Mesendoderm (in vitro differentiated cells): ENCODE results near the gene LRCH1.

Experiments used
- DNase-seq: peaks from one replicate; pipeline ENCODE4 v3.0.0; 2013
- H2AK5ac ChIP-seq: 2 replicates; pipeline ENCODE4 v1.6.1; 2013; ENCODE audit warnings: low read length, inconsistent platforms
- H2BK120ac ChIP-seq: 2 replicates; pipeline ENCODE4 v1.6.1; 2013; ENCODE audit warnings: low read depth, mild to moderate bottlenecking, low read length, moderate library complexity, mixed read lengths
- H2BK15ac ChIP-seq: replicated peaks from 2 replicates; pipeline ENCODE4 v1.6.1; 2013; ENCODE audit warnings: low read depth, mild to moderate bottlenecking, moderate library complexity
- H2BK5ac ChIP-seq: 2 replicates; pipeline ENCODE4 v1.6.1; 2013; ENCODE audit warnings: low read length, inconsistent platforms
- H3K18ac ChIP-seq: 2 replicates; pipeline ENCODE4 v1.6.1; 2013; ENCODE audit warnings: mild to moderate bottlenecking, low read length, mixed read lengths
- H3K23ac ChIP-seq: one replicate; pipeline ENCODE4 v1.6.1; 2013; ENCODE audit warnings: low read length
- H3K27ac ChIP-seq: 2 replicates; pipeline ENCODE4 v1.5.1; 2013; ENCODE audit warnings: low read depth, mild to moderate bottlenecking, inconsistent platforms, low read length, moderate library complexity
- H3K27me3 ChIP-seq: 2 replicates; pipeline ENCODE4 v1.6.1; 2013; ENCODE audit warnings: low read length, control low read depth, mild to moderate bottlenecking, inconsistent platforms; ENCODE audit not compliant: insufficient read depth, poor library complexity
- H3K36me3 ChIP-seq: 2 replicates; pipeline ENCODE4 v1.6.1; 2013; ENCODE audit warnings: low read length, inconsistent platforms; ENCODE audit not compliant: control insufficient read depth, insufficient read depth
- H3K4ac ChIP-seq: one replicate; pipeline ENCODE4 v1.6.1; 2013; ENCODE audit warnings: low read depth, mild to moderate bottlenecking, low read length, moderate library complexity
- H3K4me1 ChIP-seq: 2 replicates; pipeline ENCODE4 v1.6.1; 2013; ENCODE audit warnings: low read depth, low read length, inconsistent platforms; ENCODE audit not compliant: control insufficient read depth
- H3K4me2 ChIP-seq: 2 replicates; pipeline ENCODE4 v1.6.1; 2013; ENCODE audit warnings: low read length
- H3K4me3 ChIP-seq: 2 replicates; pipeline ENCODE4 v1.5.1; 2013; ENCODE audit warnings: mild to moderate bottlenecking, low read length
- H3K56ac ChIP-seq: one replicate; pipeline ENCODE4 v1.6.1; 2013; ENCODE audit warnings: low read length
- H3K79me1 ChIP-seq: 2 replicates; pipeline ENCODE4 v1.6.1; 2013; ENCODE audit warnings: low read length, inconsistent platforms
- H3K79me2 ChIP-seq: 2 replicates; pipeline ENCODE4 v1.6.1; 2013; ENCODE audit warnings: mild to moderate bottlenecking, low read length; ENCODE audit not compliant: control insufficient read depth, insufficient read depth
- H3K9ac ChIP-seq: 2 replicates; pipeline ENCODE4 v1.6.1; 2013; ENCODE audit warnings: low read length, inconsistent platforms
- H4K5ac ChIP-seq: one replicate; pipeline ENCODE4 v1.6.1; 2013; ENCODE audit warnings: low read length
- H4K8ac ChIP-seq: one replicate; pipeline ENCODE4 v1.6.1; 2013; ENCODE audit warnings: low read depth, mild to moderate bottlenecking, control low read depth, low read length, moderate library complexity
- WGBS: extraction: QIAGEN DNeasy Blood & Tissue Kit; methylation state at CpG from one replicate; pipeline ENCODE4 v1.1.7; 2013; ENCODE audit warnings: low lambda C conversion rate, missing lambda C conversion rate; ENCODE audit not compliant: insufficient coverage; ENCODE audit errors: extremely low coverage; 5-methylcytosine and 5-hydroxymethylcytosine counted together

The LRCH1 gene

DNA sequence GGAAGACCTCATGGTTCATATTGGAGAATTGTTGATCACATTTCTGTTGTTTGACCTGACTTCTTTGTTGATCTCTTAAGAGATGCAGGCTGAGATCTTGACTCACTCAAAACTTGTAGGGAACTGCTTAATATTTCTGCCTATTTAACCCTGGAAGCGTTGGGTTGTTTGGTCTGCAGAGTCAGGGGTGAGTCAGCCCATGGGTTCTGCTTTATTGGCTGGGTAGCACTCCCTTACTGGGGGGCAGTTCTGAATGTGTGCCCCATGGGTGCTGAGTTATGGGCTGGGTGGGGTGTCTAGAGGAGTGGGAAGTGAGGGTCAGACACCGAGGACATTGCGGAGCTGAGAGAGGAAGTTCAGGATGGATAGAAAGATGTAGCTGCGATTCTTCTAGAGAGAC lies 87.9 kb downstream of the LRCH1 start:
- Histone ChIP-seq H4K8ac (no peak overlapping the region), H3K9ac (no peak overlapping the region), H2BK120ac (no peak overlapping the region), H3K27ac (no peak overlapping the region), H3K56ac (no peak overlapping the region), H2BK5ac (no peak overlapping the region), H4K5ac (no peak overlapping the region), H3K27me3 (no peaks in the 10 kb centered on the region), H3K23ac (no peak overlapping the region), H3K18ac (no peak overlapping the region), H2AK5ac (no peak overlapping the region), H3K4me3 (no peak overlapping the region), H3K36me3 (no peaks in the 10 kb centered on the region), H3K79me1 (peaks cover 9% of the 10 kb centered on the region), H3K4me1 (peaks cover 2% of the 10 kb centered on the region), H3K4ac (no peak overlapping the region), H2BK15ac (no peak overlapping the region), H3K4me2 (no peak overlapping the region), H3K79me2 (peaks cover 3% of the 10 kb centered on the region)
- DNase-seq, result no peak
- no CpG with 5 or more reads among the region's 4 CpGs for WGBS

DNA sequence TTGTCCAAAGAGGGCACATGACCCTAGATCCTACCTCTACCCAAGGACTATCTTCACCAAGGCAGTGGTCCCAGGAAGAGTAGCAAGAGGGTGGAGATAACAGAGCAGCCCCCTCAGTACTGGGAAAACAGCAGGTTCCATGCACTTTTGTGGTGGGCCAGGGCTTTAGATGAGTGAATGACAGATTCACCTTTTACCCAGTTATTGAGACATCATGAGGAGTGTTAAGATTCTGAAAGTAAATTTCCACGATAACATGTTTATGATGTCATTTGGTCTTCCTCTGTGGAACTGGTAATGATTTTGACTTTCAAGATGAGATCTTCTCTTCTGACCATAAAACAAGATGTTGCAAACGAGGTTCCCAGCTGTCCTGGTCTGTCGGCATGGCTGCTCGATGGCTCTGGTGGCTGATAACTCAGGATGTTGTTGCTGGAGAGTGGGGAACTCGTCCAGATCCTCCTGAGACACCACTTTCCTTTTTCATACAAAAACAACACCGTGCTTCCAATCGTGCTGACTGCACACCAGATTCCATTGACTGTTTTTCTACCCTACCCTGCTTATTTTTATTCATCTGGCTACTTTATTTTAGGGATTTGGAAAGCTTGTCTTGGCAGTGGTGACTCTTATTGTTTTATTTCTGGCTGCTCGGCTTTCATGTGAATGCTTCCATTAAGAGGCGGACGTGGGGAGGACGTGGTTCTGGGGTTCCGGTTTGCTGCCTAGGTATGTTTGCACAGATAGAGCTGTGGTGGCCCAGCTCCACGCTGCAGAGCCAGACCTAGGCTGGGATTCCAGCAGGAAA lies 88.5 kb downstream of the LRCH1 start:
- Histone ChIP-seq H3K27me3 (no peaks in the 10 kb centered on the region), H3K27ac (no peak overlapping the region), H3K56ac (no peak overlapping the region), H3K4me2 (no peak overlapping the region), H4K8ac (no peak overlapping the region), H3K23ac (no peak overlapping the region), H4K5ac (no peak overlapping the region), H2AK5ac (no peak overlapping the region), H2BK5ac (no peak overlapping the region), H3K79me1 (peaks cover 9% of the 10 kb centered on the region), H3K18ac (no peak overlapping the region), H3K79me2 (peaks cover 3% of the 10 kb centered on the region), H3K4ac (no peak overlapping the region), H3K4me3 (no peak overlapping the region), H2BK15ac (no peak overlapping the region), H3K36me3 (no peaks in the 10 kb centered on the region), H3K9ac (no peak overlapping the region), H3K4me1 (peaks cover 2% of the 10 kb centered on the region), H2BK120ac (no peak overlapping the region)
- no CpG with 5 or more reads among the region's 13 CpGs for WGBS
- DNase-seq, result no peak

DNA sequence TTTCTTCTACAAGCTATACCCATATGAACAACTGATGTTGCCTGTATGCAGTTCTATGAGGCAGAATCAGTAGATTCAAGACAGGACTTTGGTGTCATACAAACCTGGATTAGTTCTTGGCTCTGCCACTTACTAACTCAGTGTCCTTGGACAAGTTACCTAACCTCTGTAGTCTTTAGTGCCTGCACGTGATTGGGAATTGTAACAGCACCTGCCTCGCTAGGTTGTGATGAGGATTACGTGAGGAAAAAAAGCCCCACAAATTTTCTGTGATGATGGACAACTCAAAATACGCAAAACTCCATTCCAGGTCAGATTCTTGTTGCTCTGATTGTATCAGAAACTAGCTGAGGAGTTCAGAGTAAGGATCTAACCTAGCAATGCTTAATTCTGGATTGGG lies 89.3 kb downstream of the LRCH1 start:
- WGBS, result no CpG with 5 or more reads among the region's 4 CpGs

DNA sequence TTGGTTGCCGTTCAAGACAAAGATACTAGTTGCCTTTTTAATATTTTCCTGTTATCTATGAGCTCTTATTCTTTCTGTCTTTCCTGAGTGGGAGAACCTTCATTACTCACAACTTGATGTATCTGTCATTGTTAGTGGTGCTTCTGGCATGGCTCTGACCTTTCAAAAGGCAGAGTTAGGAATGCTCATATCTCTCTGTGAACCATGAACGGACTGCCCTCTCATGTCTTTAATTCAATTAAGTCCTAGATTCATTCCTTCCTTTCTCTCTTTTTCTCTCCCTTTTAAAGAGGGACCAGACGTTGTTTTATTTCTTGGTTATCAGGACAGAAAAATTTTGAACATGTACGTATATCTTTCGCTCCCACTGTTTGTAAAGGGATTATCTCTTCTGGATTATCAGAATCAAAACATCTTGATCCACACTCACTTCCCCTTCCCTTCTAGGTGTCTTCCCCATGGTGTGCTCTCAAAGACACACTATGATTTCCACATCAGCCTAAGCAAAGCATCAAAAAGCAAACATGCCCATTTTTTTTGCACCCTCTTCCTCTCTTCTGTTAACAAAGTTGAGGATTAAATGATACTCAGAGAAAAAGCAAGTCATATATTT lies 90.3 kb downstream of the LRCH1 start:
- H3K4ac ChIP-seq, result no peak overlapping the region
- H2AK5ac ChIP-seq, result no peak overlapping the region
- H3K36me3 ChIP-seq, result no peaks in the 10 kb centered on the region
- H3K4me1 ChIP-seq, result peaks cover 2% of the 10 kb centered on the region
- no CpG with 5 or more reads among the region's 5 CpGs for WGBS
- H3K79me2 ChIP-seq, result peaks cover 3% of the 10 kb centered on the region
- peaks cover 13% of the 10 kb centered on the region for H3K79me1 ChIP-seq
- H2BK15ac ChIP-seq, result no peak overlapping the region
- H3K4me3 ChIP-seq, result no peak overlapping the region
- no peak overlapping the region for H3K27ac ChIP-seq
- no peak overlapping the region for H4K5ac ChIP-seq
- H3K9ac ChIP-seq, result no peak overlapping the region
- no peak overlapping the region for H2BK120ac ChIP-seq
- H3K18ac ChIP-seq, result no peak overlapping the region
- H3K56ac ChIP-seq, result no peak overlapping the region
- no peaks in the 10 kb centered on the region for H3K27me3 ChIP-seq
- H2BK5ac ChIP-seq, result no peak overlapping the region
- no peak for DNase-seq
- no peak overlapping the region for H3K4me2 ChIP-seq
- no peak overlapping the region for H4K8ac ChIP-seq
- H3K23ac ChIP-seq, result no peak overlapping the region

More for the DNA sequence above, 89.3 kb downstream of the LRCH1 start:
- H3K56ac ChIP-seq, result no peak overlapping the region
- peaks cover 2% of the 10 kb centered on the region for H3K4me1 ChIP-seq
- no peak overlapping the region for H3K18ac ChIP-seq
- H3K4me2 ChIP-seq, result no peak overlapping the region
- peaks cover 9% of the 10 kb centered on the region for H3K79me1 ChIP-seq
- H3K79me2 ChIP-seq, result peaks cover 3% of the 10 kb centered on the region
- H2BK5ac ChIP-seq, result no peak overlapping the region
- no peak overlapping the region for H2BK15ac ChIP-seq
- H2AK5ac ChIP-seq, result no peak overlapping the region
- H4K5ac ChIP-seq, result no peak overlapping the region
- no peak overlapping the region for H3K4ac ChIP-seq
- no peaks in the 10 kb centered on the region for H3K27me3 ChIP-seq
- H3K4me3 ChIP-seq, result no peak overlapping the region
- H3K27ac ChIP-seq, result no peak overlapping the region
- H4K8ac ChIP-seq, result no peak overlapping the region
- H3K9ac ChIP-seq, result no peak overlapping the region
- H2BK120ac ChIP-seq, result no peak overlapping the region
- no peak for DNase-seq
- H3K36me3 ChIP-seq, result no peaks in the 10 kb centered on the region
- H3K23ac ChIP-seq, result no peak overlapping the region

DNA sequence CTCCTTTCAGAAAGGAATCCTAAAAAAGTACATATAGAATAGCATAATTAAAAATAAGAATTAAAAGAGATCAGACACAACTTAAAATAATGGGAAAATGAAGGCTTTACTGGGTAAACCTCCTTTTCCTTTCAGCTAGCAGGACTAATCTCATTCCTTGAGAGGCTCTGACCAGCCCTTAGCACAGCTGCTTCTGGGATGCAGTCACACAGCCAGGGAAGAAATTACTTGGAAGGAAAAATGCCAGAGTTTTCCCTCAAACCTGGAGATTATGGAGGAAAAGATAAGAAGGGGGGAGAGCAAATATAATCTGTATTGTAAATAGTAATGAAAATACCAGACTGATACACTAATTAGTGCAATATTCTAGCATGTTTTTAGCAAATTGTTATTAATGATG lies 91.8 kb downstream of the LRCH1 start:
- no peaks in the 10 kb centered on the region for H3K27me3 ChIP-seq
- no peak overlapping the region for H3K27ac ChIP-seq
- H3K4me3 ChIP-seq, result no peak overlapping the region
- no peak overlapping the region for H2BK15ac ChIP-seq
- no peak for DNase-seq
- H3K23ac ChIP-seq, result no peak overlapping the region
- no peak overlapping the region for H2AK5ac ChIP-seq
- H3K9ac ChIP-seq, result no peak overlapping the region
- H3K4me2 ChIP-seq, result no peak overlapping the region
- H2BK5ac ChIP-seq, result no peak overlapping the region
- no peaks in the 10 kb centered on the region for H3K4me1 ChIP-seq
- no peak overlapping the region for H3K56ac ChIP-seq
- no peak overlapping the region for H4K5ac ChIP-seq
- H3K36me3 ChIP-seq, result no peaks in the 10 kb centered on the region
- no peak overlapping the region for H2BK120ac ChIP-seq
- H3K4ac ChIP-seq, result no peak overlapping the region
- H3K18ac ChIP-seq, result no peak overlapping the region
- no peak overlapping the region for H4K8ac ChIP-seq
- H3K79me2 ChIP-seq, result peaks cover 3% of the 10 kb centered on the region
- H3K79me1 ChIP-seq, result peaks cover 10% of the 10 kb centered on the region
